Sigmoid colon (tissue), 3 donors: ENCODE data around the gene ASPSCR1.

ENCODE experiments used
- POLR2A ChIP-seq, 2 donors: fragments of 450-650 bp; IDR thresholded peaks; one replicate each; pipeline ENCODE4 v1.6.1; 2016; ENCODE audit warnings: antibody characterized with exemption in 2 of 2, mild to moderate bottlenecking in 2 of 2, moderate library complexity in 2 of 2
- TF ChIP-seq, protein P1 (sequence below), 4 experiments: fragments of 450-650 bp in 3 of 4; fragments of 200-600 bp in 1 of 4; IDR thresholded peaks; one replicate each; pipeline ENCODE4 v1.5.1; 2016 to 2019; ENCODE audit warnings: antibody characterized with exemption in 4 of 4, mild to moderate bottlenecking in 3 of 4, moderate library complexity in 2 of 4

DNA sequence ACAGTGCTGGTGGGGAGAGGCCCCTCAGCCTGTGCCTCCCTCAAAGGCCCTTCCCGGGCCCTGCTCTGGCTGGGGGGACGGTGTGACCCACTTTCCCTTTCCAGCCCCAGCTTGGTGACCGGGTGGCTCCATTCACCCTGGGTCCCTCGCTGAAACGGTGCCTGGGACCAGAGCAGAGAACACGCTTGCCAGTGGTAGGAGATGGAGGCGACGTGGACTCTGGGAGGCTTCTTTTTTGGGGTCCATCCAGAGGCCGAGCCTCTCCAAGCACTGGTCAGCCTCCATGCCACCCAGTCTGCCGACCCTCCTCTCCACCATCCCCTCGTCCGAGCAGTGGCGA, 37.5 kb downstream of the ASPSCR1 start:
- TF ChIP-seq, protein P1, sequence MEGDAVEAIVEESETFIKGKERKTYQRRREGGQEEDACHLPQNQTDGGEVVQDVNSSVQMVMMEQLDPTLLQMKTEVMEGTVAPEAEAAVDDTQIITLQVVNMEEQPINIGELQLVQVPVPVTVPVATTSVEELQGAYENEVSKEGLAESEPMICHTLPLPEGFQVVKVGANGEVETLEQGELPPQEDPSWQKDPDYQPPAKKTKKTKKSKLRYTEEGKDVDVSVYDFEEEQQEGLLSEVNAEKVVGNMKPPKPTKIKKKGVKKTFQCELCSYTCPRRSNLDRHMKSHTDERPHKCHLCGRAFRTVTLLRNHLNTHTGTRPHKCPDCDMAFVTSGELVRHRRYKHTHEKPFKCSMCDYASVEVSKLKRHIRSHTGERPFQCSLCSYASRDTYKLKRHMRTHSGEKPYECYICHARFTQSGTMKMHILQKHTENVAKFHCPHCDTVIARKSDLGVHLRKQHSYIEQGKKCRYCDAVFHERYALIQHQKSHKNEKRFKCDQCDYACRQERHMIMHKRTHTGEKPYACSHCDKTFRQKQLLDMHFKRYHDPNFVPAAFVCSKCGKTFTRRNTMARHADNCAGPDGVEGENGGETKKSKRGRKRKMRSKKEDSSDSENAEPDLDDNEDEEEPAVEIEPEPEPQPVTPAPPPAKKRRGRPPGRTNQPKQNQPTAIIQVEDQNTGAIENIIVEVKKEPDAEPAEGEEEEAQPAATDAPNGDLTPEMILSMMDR (IDR thresholded peaks at IDR 0.05): no peak
- no peak for TF ChIP-seq POLR2A (IDR thresholded peaks at IDR 0.05)
